C4-2B (cell line): Measurements from ENCODE around the gene HERC3.

Experiments used
- H3K27ac ChIP-seq: fragments of 450-650 bp; 2 replicates; pipeline ENCODE4 v1.5.1; 2017
- ZFX ChIP-seq: fragments of 450-650 bp; IDR thresholded peaks from 2 replicates; pipeline ENCODE4 v1.6.1; 2017
- TF ChIP-seq, protein P1 (sequence below): fragments of 450-650 bp; conservative IDR thresholded peaks from 2 replicates; pipeline ENCODE4 v1.5.1; 2017; ENCODE audit warnings: mild to moderate bottlenecking

Gene HERC3

DNA sequence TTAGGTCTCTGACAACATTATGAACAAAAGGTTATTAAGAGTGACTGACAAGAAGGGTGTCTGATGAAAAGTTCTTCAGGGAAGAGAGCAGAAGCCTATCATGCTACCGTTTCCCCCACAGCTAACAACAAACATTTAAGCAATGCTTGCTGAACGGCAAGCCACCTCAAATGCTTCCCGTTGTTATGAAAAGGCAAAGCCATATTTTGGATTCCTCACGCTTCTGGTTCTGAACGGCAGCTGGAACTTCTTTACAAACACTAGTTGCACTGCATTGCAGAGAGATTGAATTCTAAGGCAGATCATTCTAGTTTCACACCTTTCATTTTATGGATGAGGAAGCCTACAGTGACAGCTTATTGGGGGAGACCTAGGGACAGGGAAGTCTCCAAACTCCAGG, 153.9 kb downstream of the HERC3 start:
- H3K27ac ChIP-seq = no peak overlapping the region
- TF ChIP-seq, protein P1, sequence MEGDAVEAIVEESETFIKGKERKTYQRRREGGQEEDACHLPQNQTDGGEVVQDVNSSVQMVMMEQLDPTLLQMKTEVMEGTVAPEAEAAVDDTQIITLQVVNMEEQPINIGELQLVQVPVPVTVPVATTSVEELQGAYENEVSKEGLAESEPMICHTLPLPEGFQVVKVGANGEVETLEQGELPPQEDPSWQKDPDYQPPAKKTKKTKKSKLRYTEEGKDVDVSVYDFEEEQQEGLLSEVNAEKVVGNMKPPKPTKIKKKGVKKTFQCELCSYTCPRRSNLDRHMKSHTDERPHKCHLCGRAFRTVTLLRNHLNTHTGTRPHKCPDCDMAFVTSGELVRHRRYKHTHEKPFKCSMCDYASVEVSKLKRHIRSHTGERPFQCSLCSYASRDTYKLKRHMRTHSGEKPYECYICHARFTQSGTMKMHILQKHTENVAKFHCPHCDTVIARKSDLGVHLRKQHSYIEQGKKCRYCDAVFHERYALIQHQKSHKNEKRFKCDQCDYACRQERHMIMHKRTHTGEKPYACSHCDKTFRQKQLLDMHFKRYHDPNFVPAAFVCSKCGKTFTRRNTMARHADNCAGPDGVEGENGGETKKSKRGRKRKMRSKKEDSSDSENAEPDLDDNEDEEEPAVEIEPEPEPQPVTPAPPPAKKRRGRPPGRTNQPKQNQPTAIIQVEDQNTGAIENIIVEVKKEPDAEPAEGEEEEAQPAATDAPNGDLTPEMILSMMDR = no peak
- no peak for TF ChIP-seq ZFX

- TF ChIP-seq, protein P1 = no peak
- no peak for TF ChIP-seq ZFX
- H3K27ac ChIP-seq = no peak overlapping the region
These were observed 155.1 kb downstream of the HERC3 start for GRCh38 chr4:88747351-88747750.

- H3K27ac ChIP-seq = no peak overlapping the region
- TF ChIP-seq ZFX = no peak
These were observed 158.1 kb downstream of the HERC3 start for GRCh38 chr4:88750369-88750768.

DNA sequence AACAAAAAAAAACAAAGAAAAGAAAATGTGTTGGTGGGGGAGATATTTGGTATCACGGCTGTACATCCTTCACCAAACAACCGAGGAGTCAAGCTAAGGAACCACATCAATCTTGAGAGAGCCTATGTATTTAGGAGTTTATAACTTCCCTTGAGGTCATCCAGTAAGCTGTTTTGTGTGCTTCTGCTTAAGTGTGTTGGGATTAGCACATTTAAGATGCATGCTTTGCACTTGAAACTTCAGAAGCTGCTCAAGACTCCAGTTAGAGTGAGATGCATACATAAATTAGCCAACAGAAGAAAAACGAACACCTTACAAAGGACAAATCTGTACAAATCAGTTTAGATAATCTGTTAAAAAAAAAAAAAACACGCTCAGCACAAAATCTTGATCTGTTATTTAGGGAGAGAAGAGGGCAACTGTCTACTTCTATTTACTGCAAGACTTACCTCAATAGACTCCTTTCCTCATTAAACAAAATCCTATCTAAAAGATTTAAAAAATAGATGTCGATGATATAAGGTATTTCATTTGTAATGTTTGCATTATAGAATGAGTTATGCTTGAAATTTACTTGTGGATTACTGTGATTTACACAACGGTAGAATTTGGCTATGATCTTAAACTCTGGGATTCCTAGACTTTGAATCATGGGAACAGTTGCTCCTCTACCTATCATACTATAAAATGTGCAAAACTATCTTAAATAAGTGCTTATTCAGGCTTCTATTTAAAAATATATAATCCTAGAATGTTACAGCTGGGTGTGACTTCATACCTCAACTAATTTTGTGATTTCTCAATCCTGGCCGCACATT, 159.2 kb downstream of the HERC3 start:
- TF ChIP-seq, protein P1 = no peak
- H3K27ac ChIP-seq = no peak overlapping the region

DNA sequence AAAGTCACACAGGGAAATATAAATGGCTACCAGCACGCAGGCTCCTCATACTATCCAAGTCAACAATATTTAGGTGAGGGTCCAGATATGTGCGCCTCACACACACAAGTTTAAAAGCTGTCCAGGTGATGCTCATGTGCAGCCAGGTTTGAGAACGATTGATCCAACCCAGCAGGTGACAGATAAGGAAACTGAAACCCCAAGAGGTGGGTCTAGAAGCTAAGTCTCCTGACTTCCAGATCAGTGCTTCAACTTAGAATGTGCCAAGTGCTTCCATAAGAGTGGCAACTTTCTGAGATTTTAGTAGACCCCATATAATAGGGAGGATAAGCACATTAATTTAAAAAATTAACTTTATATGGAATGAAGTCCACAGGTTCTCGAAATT, 159.8 kb downstream of the HERC3 start:
- no peak for TF ChIP-seq ZFX
- TF ChIP-seq, protein P1 = no peak
- no peak overlapping the region for H3K27ac ChIP-seq

DNA sequence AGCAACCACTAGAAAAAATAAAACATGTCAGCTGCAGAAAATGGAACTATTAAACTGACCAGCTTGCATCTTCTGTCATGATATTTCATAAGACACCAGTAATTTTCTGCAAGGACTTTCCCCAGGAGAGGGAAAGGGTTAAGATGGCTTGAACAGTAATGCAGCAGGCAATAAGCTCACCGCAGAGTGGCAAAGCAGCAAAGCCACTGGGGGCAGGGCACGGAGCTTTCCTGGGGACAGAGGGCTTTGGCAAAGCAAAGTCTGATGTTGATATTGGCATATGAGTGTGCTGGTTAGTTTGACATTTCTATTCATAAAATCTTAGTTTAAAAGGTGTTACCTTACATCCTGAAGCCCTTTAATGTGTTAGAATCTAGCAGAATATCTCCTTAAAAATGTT, 160.5 kb downstream of the HERC3 start:
- TF ChIP-seq, protein P1 = no peak
- TF ChIP-seq ZFX = no peak
- no peak overlapping the region for H3K27ac ChIP-seq

DNA sequence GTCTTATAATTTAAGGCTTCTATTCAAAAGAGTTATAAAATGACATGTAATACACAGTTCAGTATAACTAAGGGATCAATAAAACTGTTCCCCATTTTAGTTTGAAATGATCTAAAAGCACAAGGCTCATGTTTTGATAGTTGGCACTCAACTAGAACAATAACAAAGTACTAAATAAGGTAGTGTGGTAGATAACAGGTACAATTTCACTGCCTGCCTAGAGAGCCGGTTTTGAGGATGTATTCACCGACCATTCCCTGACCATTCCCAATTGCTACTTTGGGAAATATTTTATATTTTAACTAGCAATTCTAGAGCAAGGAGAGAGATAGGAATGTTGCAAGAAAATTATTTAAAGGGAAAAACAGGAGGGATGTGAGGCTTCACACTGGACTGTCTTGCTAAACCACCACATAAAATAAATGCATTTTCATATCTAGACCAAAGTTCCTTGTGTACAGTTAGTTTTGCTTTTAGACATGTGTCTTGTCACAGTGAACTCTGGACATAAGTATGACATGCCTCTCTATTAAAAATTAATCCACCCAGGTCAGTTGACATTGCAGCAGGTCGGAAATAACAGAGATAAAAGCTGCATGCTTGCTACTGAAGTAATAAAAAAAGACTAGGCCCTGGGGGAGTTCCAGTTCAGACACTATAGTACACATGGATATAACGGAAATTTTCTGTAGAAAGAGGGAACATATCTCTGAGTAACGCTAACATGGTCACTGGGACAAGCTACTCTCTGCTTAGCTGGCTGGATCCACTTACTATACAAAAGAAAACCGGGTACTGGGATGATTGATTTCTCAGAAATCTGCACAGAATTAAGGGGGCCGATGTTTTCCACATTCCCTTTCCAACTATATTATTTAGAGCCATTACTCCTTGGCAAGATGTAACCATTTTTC, 161.6 kb downstream of the HERC3 start:
- TF ChIP-seq ZFX = no peak
- TF ChIP-seq, protein P1 = no peak
- H3K27ac ChIP-seq = no peak overlapping the region
